Neural progenitor cell (in vitro differentiated cells): ENCODE data around the gene PYGM.

Source experiments
- EZH2 ChIP-seq: fragments of 200-600 bp; sonication (generic); IDR thresholded peaks from 2 replicates; pipeline ENCODE4 v1.6.1; 2017; ENCODE audit warnings: antibody characterized with exemption, mild to moderate bottlenecking, moderate library complexity
- EZH2phosphoT487 ChIP-seq: fragments of 200-600 bp; sonication (generic); IDR thresholded peaks from 2 replicates; pipeline ENCODE4 v1.6.1; 2017; ENCODE audit warnings: antibody characterized with exemption
- TF ChIP-seq, protein P1 (sequence below): fragments of 200-600 bp; sonication (generic); IDR thresholded peaks from 2 replicates; pipeline ENCODE4 v1.5.1; 2017; ENCODE audit warnings: antibody characterized with exemption, mild to moderate bottlenecking

GRCh38 chr11:64791781-64792291 lies 32.1 kb upstream of the PYGM start:
- TF ChIP-seq, protein P1, sequence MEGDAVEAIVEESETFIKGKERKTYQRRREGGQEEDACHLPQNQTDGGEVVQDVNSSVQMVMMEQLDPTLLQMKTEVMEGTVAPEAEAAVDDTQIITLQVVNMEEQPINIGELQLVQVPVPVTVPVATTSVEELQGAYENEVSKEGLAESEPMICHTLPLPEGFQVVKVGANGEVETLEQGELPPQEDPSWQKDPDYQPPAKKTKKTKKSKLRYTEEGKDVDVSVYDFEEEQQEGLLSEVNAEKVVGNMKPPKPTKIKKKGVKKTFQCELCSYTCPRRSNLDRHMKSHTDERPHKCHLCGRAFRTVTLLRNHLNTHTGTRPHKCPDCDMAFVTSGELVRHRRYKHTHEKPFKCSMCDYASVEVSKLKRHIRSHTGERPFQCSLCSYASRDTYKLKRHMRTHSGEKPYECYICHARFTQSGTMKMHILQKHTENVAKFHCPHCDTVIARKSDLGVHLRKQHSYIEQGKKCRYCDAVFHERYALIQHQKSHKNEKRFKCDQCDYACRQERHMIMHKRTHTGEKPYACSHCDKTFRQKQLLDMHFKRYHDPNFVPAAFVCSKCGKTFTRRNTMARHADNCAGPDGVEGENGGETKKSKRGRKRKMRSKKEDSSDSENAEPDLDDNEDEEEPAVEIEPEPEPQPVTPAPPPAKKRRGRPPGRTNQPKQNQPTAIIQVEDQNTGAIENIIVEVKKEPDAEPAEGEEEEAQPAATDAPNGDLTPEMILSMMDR = no peak
- no peak for TF ChIP-seq EZH2
- no peak for TF ChIP-seq EZH2phosphoT487
